HL-60 (cell line): ENCODE measurements around the gene MYH9.
A peak's percentile ranks its signal among the peaks of the same experiment; 100 is the strongest.

Source experiments
- DNase-seq, 2 experiments: peaks; one replicate each; pipeline ENCODE4 v3.0.0-alpha.2; 2010 to 2020; ENCODE audit warnings: low read depth in 1 of 2, low spot score in 1 of 2
- H3K27ac ChIP-seq: fragments of 250-450 bp; sonication (Bioruptor Pico); replicated peaks from 2 replicates; pipeline ENCODE4 v1.5.1; 2020; ENCODE audit warnings: mild to moderate bottlenecking, moderate library complexity
- H3K27me3 ChIP-seq: fragments of 250-450 bp; sonication (Bioruptor Pico); 2 replicates; pipeline ENCODE4 v1.5.1; 2021; ENCODE audit warnings: mild to moderate bottlenecking, moderate library complexity; ENCODE audit not compliant: insufficient read depth, poor library complexity, severe bottlenecking
- H3K4me3 ChIP-seq: replicated peaks from 2 replicates; pipeline ENCODE4 v1.5.1; 2011; ENCODE audit warnings: mild to moderate bottlenecking, control low read depth, low read length; ENCODE audit not compliant: insufficient read depth
- CTCF ChIP-seq: IDR thresholded peaks from one replicate; pipeline ENCODE4 v1.5.1; 2011; ENCODE audit warnings: low read length, control low read depth, inconsistent platforms; ENCODE audit not compliant: insufficient read depth
- GABPA ChIP-seq: IDR thresholded peaks from 2 replicates; pipeline ENCODE4 v1.6.1; 2012; ENCODE audit warnings: low read depth
- POLR2AphosphoS5 ChIP-seq: IDR thresholded peaks from 2 replicates; pipeline ENCODE4 v1.6.1; 2012; ENCODE audit warnings: low read depth
- REST ChIP-seq: IDR thresholded peaks from 2 replicates; pipeline ENCODE4 v1.6.1; 2012; ENCODE audit warnings: low read depth; ENCODE audit not compliant: insufficient replicate concordance
- SPI1 ChIP-seq: IDR thresholded peaks from 2 replicates; pipeline ENCODE4 v1.6.1; 2012; ENCODE audit warnings: low read depth, mild to moderate bottlenecking, borderline replicate concordance

Gene MYH9

GRCh38 chr22:36385491-36386350, 2.0 kb downstream of the MYH9 start:
- peak overlapping the region; percentile 87 for H3K27ac ChIP-seq
- no peaks in the 10 kb centered on the region for H3K27me3 ChIP-seq
- TF ChIP-seq CTCF (no peak), POLR2AphosphoS5 (no peak), SPI1 (no peak), GABPA (no peak), REST (no peak)
- peak overlapping the region; percentile 72 for H3K4me3 ChIP-seq
- no peak for DNase-seq

GRCh38 chr22:36384766-36385481, 2.8 kb downstream of the MYH9 start:
- DNase-seq: no peak
- TF ChIP-seq CTCF: no peak
- no peak for TF ChIP-seq POLR2AphosphoS5
- TF ChIP-seq SPI1: no peak
- TF ChIP-seq REST: no peak
- TF ChIP-seq GABPA: no peak
- Histone ChIP-seq H3K4me3 (peak overlapping the region; percentile 72), H3K27ac (peak overlapping the region; percentile 87), H3K27me3 (no peaks in the 10 kb centered on the region)

GRCh38 chr22:36383110-36383581, 4.6 kb downstream of the MYH9 start:
- TF ChIP-seq POLR2AphosphoS5 (peak; percentile 43), GABPA (no peak)
- no peaks in the 10 kb centered on the region for H3K27me3 ChIP-seq
- no peak overlapping the region for H3K4me3 ChIP-seq
- H3K27ac ChIP-seq: no peak overlapping the region
- DNase-seq: peak in 1 of 2 experiments; percentile 52

GRCh38 chr22:36381513-36382128, 6.1 kb downstream of the MYH9 start:
- no peaks in the 10 kb centered on the region for H3K27me3 ChIP-seq
- no peak for DNase-seq
- H3K27ac ChIP-seq: no peak overlapping the region
- TF ChIP-seq REST: no peak
- TF ChIP-seq POLR2AphosphoS5: no peak
- no peak for TF ChIP-seq GABPA
- TF ChIP-seq SPI1: no peak
- no peak for TF ChIP-seq CTCF
- no peak overlapping the region for H3K4me3 ChIP-seq
